GM20431 (cell line): ENCODE data around the gene MAD1L1.

ENCODE experiments used
- in situ Hi-C: fragments of 300-500 bp; cut with MseI, MboI; formaldehyde crosslinking; loops from one replicate; pipeline ENCODE4 v1.15.0; 2020; ENCODE audit warnings: low sequenced_read_pairs; ENCODE audit not compliant: unreplicated experiment

Gene MAD1L1

GRCh38 chr7:2031451-2031845 is 201.3 kb downstream of the MAD1L1 start:
- in situ Hi-C loops = no loop called here

GRCh38 chr7:2030475-2031450 is 202.0 kb downstream of the MAD1L1 start:
- in situ Hi-C loops = no loop called here

GRCh38 chr7:2029936-2030335 is 202.8 kb downstream of the MAD1L1 start:
- in situ Hi-C loops = no loop called here

- in situ Hi-C loops = no loop called here
Measured at GRCh38 chr7:2029211-2029905, 203.4 kb downstream of the MAD1L1 start.

- in situ Hi-C loops = no loop called here
Measured at GRCh38 chr7:2028733-2029132, 204.0 kb downstream of the MAD1L1 start.

- in situ Hi-C loops = no loop called here
Measured at GRCh38 chr7:2025188-2025587, 207.6 kb downstream of the MAD1L1 start.

GRCh38 chr7:2024567-2024918 is 208.2 kb downstream of the MAD1L1 start:
- in situ Hi-C loops = no loop called here

GRCh38 chr7:2023877-2024566 is 208.7 kb downstream of the MAD1L1 start:
- in situ Hi-C loops = no loop called here

- in situ Hi-C loops = no loop called here
Measured at GRCh38 chr7:2022737-2023250, 210.0 kb downstream of the MAD1L1 start.

- in situ Hi-C loops = no loop called here
Measured at GRCh38 chr7:2022021-2022409, 210.7 kb downstream of the MAD1L1 start.

GRCh38 chr7:2019711-2020511 is 212.8 kb downstream of the MAD1L1 start:
- in situ Hi-C loops = no loop called here

GRCh38 chr7:2019461-2019710 is 213.4 kb downstream of the MAD1L1 start:
- in situ Hi-C loops = no loop called here

GRCh38 chr7:2018569-2019460 is 213.9 kb downstream of the MAD1L1 start:
- in situ Hi-C loops = no loop called here

GRCh38 chr7:2017914-2018568 is 214.7 kb downstream of the MAD1L1 start:
- in situ Hi-C loops = no loop called here

GRCh38 chr7:2017481-2017891 is 215.3 kb downstream of the MAD1L1 start:
- in situ Hi-C loops = no loop called here

GRCh38 chr7:2016761-2017480 is 215.8 kb downstream of the MAD1L1 start:
- in situ Hi-C loops = no loop called here

GRCh38 chr7:2016021-2016631 is 216.6 kb downstream of the MAD1L1 start:
- in situ Hi-C loops = no loop called here
